HG03064 (cell line): ENCODE measurements around the gene PXDN.

Experiments used
- ATAC-seq: cut with Tn5 transposase; IDR thresholded peaks from one replicate; pipeline ENCODE4 v1.9.1; 2021; ENCODE audit warnings: low read depth; ENCODE audit not compliant: unreplicated experiment

The PXDN gene

GRCh38 chr2:1755436-1756191, 11.3 kb upstream of the PXDN start:
- ATAC-seq = no peak

GRCh38 chr2:1754461-1755170, 10.3 kb upstream of the PXDN start:
- ATAC-seq = no peak

DNA sequence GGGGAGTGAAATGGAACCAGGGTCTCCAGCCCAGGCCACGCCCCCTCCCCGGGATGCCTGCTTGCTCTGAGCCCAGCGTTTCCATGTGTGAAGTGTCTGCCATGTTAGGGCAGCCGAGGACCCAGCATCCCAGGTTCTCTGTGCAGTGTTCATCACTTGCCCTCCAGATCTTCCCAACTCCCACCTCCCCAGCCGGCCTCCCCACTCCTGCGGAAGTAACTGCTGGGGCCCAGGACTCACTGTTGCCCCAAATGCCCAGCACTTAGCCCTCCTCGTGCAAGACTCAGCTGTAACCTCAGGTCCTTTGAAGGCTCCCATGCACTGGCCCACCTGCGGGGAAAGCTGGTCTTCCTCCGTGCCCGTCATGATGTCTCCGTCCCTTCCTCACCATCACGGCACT, 9.7 kb upstream of the PXDN start:
- ATAC-seq = no peak

DNA sequence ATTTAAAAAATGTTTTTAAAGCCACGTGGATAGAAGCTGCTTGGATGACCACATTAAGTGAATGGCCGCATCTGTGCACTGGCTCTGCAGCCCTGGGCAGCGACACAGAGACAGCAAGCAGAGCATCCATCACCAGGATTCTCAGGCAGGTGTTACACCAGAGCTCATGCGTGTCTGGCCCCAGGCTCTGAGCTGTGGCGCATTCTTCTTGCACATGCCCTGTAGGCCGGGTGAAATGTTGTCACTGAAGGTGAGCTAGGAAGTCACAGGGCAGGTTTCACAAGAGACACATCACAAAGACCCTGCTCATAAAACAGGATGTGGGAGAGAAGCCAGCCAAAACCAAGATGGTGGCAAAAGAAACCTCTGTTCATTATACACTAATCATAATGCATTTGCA, 8.4 kb upstream of the PXDN start:
- ATAC-seq = no peak

- ATAC-seq = no peak
Measured at GRCh38 chr2:1751767-1752725, 7.7 kb upstream of the PXDN start.

DNA sequence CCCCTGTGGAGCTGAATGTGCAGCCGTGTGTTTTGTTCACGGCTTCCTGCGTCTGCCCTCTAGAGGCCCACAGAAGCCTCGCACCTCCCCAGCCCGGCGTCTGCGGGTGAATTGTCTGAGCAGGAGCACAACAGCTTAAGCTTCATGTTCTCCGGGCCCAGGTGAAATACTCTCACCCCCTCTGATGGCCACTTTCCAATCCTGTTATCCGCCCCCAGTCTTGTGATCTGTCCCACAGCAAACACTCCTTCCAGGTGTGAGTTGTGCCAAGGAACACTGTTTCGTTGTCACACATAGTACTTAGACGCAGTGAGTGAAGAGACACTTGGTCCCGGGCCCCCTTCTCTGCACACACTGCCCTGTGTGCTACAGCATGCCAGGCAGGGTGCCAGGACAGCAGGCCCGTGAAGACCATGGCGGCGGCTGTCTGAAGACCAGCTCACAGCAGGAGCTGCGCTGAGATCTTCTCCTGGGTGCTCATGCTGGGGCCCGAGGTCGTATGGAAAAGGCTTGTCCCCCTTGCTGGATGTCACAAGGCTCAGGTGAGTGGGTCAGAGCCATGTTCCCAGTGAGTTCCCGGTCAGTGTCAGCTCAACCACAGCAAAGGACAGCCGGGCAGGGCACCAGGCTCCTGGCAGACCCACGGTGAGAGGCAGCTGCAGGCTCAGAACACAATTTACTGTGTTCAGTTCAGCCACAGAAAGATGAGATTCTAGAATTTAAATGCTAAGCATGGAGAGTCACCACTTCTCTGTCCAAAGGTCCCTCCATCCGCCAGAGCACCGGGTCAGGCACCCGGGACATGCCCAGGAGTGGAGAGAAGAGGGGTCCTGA, 6.8 kb upstream of the PXDN start:
- ATAC-seq = no peak

DNA sequence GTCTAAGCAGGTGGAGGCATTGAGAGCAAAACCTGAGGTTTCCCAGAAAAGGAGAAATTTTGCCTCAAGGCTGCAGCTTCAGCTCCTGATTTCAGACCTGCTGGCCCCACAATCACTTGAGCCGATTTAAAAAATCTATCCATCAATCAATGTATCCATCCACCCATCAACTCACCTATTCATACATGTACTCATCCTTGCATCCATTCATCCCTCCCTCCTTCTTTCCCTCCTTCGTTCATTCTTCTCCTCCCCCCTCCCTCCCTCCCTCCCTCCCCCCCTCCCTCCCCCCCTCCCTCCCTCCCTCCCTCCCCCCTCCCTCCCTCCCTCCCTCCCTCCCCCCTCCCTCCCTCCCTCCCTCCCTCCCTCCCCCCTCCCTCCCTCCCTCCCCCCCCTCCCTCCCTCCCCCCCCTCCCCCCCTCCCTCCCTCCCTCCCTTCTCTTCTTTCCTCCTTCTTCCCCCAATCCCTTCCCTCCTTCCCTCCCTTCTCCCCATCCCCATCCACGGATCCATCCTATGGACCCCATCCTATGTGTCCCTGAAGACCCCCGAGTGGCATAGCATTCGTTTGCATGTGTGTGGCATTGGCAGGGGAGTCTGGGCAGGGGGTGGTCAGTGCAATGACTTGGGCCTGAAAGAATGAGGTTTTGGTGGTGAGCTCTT, 6.1 kb upstream of the PXDN start:
- ATAC-seq = no peak

DNA sequence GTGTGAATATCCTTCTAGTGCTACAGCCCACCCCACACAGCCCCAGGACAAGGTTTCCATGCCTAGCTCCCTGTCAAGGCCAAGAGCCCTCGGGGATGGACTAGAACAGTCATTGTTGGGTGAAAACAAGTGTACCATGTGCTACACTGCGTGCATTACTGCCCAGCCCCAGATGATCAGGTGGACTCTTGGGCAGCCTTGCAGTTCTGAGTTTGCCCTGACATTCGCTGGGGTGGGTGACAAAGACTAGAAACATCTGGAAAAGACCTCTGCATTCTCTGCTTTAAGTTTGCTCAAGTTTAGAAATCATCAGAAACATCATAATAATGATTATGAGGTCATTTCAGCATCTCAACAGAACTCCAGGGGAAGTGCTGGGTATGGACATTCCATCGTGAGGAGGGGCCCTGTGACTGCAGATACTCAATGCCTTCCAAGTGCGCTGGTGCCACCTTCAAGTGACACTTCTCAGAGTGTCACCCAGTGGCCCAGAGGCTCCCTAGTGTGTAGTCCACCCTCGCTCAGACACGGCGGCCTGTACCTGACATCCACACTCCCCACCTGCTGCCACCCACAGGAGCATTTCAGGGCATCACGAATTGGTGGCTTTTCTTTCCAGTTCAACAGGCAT, 5.3 kb upstream of the PXDN start:
- ATAC-seq = no peak

- no peak for ATAC-seq
Measured at GRCh38 chr2:1748741-1749488, 4.6 kb upstream of the PXDN start.

DNA sequence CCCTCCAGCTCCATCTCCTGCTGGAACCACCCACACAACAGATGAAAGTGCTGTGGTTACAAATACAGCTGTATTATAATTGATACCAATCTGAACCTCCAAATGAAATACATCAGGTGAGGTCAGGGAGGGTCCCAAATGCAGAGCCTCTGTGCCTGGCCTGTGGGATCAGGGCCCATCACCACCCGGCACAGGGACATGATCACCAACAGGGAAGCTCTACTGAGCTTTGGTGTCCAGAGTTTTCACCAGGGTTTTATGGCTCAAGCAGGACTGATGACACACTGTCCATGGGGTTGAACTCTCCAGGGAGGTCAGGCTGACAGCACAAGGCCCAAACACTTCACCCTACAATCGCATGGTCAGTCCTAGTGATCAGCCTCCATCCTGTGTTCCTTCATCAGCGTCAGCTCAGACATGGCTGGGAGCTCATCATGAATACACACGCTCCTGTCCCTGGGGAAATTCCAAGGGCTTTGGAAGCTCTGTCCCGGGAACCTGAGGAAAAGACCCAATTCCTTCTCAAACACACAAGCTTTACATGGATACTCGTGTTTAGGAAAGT, 3.9 kb upstream of the PXDN start:
- no peak for ATAC-seq

DNA sequence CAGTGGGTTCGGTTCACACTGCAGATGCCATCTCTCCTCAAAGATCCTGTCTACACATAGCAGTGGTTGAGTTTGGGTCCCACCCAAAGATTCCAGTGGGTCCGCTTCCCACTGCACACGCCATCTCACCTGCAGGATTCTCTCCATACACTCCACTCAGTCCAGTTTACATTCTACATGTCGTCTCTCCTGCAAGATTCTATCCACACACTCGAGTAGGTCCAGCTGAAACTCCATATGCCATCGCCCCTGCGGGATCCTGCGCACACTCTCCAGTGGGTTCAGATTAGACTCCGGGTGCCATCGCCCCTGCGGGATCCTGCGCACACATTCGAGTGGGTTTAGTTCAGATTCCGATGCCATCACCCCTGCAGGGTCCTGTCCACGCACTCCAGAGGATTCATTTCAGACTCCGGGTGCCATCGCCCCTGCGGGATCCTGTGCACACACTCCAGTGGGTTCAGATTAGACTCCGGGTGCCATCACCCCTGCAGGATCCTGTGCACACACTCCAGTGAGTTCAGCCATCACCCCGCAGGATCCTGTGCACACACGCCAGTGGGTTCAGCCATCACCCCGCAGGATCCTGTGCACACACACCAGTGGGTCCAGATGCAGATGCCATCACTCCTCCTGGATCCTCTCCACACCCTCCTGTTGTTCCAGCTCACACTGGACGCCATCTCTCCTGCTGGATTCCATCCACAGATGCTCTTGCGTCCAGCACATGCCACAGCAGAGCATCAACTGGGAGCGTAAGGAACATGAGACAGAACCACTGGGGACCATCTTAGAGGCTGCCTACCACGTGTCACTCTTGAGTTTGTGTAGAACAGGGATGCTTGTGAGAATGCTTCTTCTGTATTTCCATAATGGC, 3.0 kb upstream of the PXDN start:
- ATAC-seq = no peak

DNA sequence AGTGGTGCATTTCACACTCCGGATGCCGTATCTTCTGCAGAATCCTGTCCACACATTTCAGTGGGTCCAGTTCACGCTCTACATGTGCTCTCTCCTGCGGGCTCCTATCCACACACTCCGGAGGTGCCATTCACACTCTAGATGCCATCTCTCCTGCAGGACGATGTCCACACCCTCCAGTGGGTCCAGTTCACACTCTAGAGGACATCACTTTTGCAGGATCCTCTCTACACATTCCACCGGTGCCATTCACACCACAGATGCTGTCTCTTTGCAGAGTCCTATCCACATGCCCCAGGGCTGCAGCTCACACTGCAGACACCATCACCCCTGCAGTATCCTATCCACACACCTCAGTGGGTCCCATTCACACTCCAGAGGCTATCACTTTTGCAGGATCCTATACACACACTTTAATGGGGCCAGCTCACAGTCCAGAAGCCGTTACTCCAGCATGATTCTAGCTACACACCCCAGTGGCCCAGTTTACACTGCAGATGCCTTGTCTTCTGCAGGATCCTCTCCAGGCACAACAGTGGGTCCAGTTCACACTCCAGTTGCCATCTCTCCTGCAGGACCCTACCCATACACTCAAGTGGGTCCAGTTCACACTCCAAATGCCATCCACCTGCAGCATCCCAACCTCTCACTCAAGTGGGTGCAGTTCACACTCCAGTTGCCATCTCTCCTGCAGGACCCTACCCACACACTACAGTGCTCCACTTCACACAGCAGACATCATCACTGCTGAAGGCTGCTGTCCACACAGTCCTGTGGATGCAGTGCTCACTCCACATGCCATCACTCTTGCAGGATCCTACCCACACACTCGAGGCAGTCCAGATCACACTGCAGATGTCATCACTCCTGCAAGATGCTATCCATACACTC, 2.1 kb upstream of the PXDN start:
- no peak for ATAC-seq

GRCh38 chr2:1745171-1746023, 1.1 kb upstream of the PXDN start:
- no peak for ATAC-seq

GRCh38 chr2:1744151-1744445, 217 bp downstream of the PXDN start:
- no peak for ATAC-seq

DNA sequence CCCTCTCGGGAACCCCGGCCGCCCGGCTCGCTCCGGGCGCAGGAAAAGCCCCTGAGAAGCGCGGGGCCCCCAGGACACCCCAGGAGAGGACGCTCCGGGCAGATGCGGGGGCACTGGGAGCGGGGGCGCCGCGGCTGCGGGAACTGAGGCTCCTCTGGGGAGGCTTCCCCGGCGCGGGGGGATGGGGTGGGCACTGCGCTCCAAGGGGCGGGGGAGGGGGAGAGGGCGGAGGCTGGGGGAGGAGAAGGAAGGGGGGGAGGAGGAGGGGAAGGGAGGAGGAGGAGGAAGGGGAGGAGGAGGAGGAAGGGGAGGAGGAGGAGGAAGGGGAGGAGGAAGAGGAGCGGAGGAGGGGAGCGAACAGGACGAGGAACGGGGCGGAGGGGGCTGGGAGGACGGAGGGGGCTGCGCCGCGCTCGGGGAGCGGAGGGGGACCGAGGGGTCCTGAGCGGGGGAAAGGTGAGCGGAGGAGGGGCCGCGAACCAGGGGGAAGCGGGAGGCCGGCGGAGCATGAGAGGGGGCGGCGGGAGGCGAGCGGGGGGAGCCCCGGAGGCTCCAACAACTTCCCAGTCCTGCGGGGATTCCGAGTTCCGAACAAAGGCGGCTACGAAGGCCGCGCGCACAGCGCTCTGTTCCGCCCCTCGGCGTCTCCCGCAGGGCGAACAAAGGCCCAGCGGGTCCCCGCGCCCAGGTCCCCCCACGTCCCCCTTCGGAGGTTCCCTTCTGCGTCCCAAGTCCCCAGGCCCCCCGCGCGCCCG, 742 bp downstream of the PXDN start:
- ATAC-seq = no peak
